Mesothelial cell of epicardium (in vitro differentiated cells): ENCODE data around the gene AAR2. TPM values are rescaled to one million over a fixed set of nuclear protein-coding genes. Genes with fewer than 3 reads are reported as not detected.
A peak's percentile ranks its signal among the peaks of the same experiment; 100 is the strongest.

Experiments
- DNase-seq, 2 experiments: peaks; one replicate each; pipeline ENCODE4 v3.0.0; 2021; ENCODE audit warnings: low spot score in 2 of 2; ENCODE audit not compliant: unreplicated experiment in 2 of 2
- H3K27ac Mint-ChIP-seq: 2 replicates; pipeline ENCODE4 v1.8.0; 2021; ENCODE audit warnings: mixed read lengths
- H3K27me3 Mint-ChIP-seq: 2 replicates; pipeline ENCODE4 v1.8.0; 2021; ENCODE audit warnings: low read depth, mixed read lengths
- H3K36me3 Mint-ChIP-seq: 2 replicates; pipeline ENCODE4 v1.8.0; 2021; ENCODE audit warnings: mixed read lengths
- H3K4me1 Mint-ChIP-seq: 2 replicates; pipeline ENCODE4 v1.8.0; 2021; ENCODE audit warnings: mixed read lengths
- H3K4me3 Mint-ChIP-seq: 2 replicates; pipeline ENCODE4 v1.8.0; 2021; ENCODE audit warnings: mild to moderate bottlenecking, moderate library complexity, mixed read lengths
- H3K9me3 Mint-ChIP-seq: 2 replicates; pipeline ENCODE4 v1.8.0; 2021; ENCODE audit warnings: mixed read lengths
- CTCF ChIP-seq: fragments of 200-600 bp; sonication (generic); IDR thresholded peaks from one replicate; pipeline ENCODE4 v1.5.0; 2021; ENCODE audit warnings: antibody characterized with exemption; ENCODE audit not compliant: unreplicated experiment
- total RNA-seq: library from RNA; stranded (reverse); gene quantifications from 3 replicates; pipeline ENCODE4 v1.2.1, GENCODE V29; 2021

The AAR2 gene
- total RNA-seq, 1 donor from 2014 or later = 30.6 TPM

- Mint-ChIP-seq H3K27me3 (peaks cover 91% of the 10 kb centered on the region), H3K4me3 (no peak overlapping the region), H3K9me3 (no peaks in the 10 kb centered on the region), H3K36me3 (no peaks in the 10 kb centered on the region), H3K4me1 (peaks cover 6% of the 10 kb centered on the region), H3K27ac (no peak overlapping the region)
- no peak for DNase-seq
- no peak for TF ChIP-seq CTCF
Measured at GRCh38 chr20:36303831-36304230, 67.6 kb downstream of the AAR2 start.

- Mint-ChIP-seq H3K27me3 (peaks cover 92% of the 10 kb centered on the region), H3K27ac (no peak overlapping the region), H3K4me1 (peaks cover 6% of the 10 kb centered on the region), H3K4me3 (peak overlapping the region; percentile 63), H3K36me3 (no peaks in the 10 kb centered on the region), H3K9me3 (no peaks in the 10 kb centered on the region)
- DNase-seq = no peak
- no peak for TF ChIP-seq CTCF
Measured at GRCh38 chr20:36304786-36305495, 68.7 kb downstream of the AAR2 start.

- H3K27me3 Mint-ChIP-seq = peaks cover 92% of the 10 kb centered on the region
- H3K4me1 Mint-ChIP-seq = peaks cover 6% of the 10 kb centered on the region
- no peaks in the 10 kb centered on the region for H3K9me3 Mint-ChIP-seq
- H3K27ac Mint-ChIP-seq = no peak within 1 kb of the TSS
- peak within 1 kb of the TSS; percentile 63 for H3K4me3 Mint-ChIP-seq
- DNase-seq = no peak
- no peaks in the 10 kb centered on the region for H3K36me3 Mint-ChIP-seq
- no peak for TF ChIP-seq CTCF
Measured at GRCh38 chr20:36305602-36306551, 69.6 kb downstream of the AAR2 start, which contains the start of gene DLGAP4. DLGAP4 (plus strand) TSS chr20:36306339; CDS start chr20:36431718, 125,379 bp downstream.

Other genes with a start within 250 kb of the AAR2 start
- 42.8 to 44.3 TPM (median 43.1 TPM) in 3 replicates for gene EPB41L1, start 81.7 kb upstream of the AAR2 start, total RNA-seq
- gene DLGAP4, start 69.9 kb downstream of the AAR2 start, total RNA-seq = 89.4 to 99.1 TPM (median 91.1 TPM) in 3 replicates